H7 (cell line): Measurements from ENCODE around the gene SIRT7. TPM values are rescaled to one million over a fixed set of nuclear protein-coding genes. Genes with fewer than 3 reads are reported as not detected.

Experiments used
- DNase-seq: peaks from one replicate; pipeline ENCODE4 v3.0.0; 2012
- H3K27me3 ChIP-seq: 2 replicates; pipeline ENCODE4 v1.6.0; 2011; ENCODE audit warnings: mild to moderate bottlenecking, low read length; ENCODE audit not compliant: control insufficient read depth, insufficient read depth
- H3K36me3 ChIP-seq: replicated peaks from 2 replicates; pipeline ENCODE4 v1.5.1; 2011; ENCODE audit warnings: low read length; ENCODE audit not compliant: control insufficient read depth, insufficient read depth
- H3K4me3 ChIP-seq: 2 replicates; pipeline ENCODE4 v1.5.1; 2011; ENCODE audit warnings: low read depth, mild to moderate bottlenecking, control low read depth, low read length, moderate library complexity; ENCODE audit not compliant: insufficient read depth
- total RNA-seq: library from RNA; depleted of rRNA; stranded (reverse); fragments of >200 nt; shearing (Covaris generic); gene quantifications from 2 replicates; pipeline ENCODE4 v1.2.3, GENCODE V29; 2014

SIRT7 gene
- total RNA-seq, 1 experiment from 2014 or later, result 19.0 TPM

DNA sequence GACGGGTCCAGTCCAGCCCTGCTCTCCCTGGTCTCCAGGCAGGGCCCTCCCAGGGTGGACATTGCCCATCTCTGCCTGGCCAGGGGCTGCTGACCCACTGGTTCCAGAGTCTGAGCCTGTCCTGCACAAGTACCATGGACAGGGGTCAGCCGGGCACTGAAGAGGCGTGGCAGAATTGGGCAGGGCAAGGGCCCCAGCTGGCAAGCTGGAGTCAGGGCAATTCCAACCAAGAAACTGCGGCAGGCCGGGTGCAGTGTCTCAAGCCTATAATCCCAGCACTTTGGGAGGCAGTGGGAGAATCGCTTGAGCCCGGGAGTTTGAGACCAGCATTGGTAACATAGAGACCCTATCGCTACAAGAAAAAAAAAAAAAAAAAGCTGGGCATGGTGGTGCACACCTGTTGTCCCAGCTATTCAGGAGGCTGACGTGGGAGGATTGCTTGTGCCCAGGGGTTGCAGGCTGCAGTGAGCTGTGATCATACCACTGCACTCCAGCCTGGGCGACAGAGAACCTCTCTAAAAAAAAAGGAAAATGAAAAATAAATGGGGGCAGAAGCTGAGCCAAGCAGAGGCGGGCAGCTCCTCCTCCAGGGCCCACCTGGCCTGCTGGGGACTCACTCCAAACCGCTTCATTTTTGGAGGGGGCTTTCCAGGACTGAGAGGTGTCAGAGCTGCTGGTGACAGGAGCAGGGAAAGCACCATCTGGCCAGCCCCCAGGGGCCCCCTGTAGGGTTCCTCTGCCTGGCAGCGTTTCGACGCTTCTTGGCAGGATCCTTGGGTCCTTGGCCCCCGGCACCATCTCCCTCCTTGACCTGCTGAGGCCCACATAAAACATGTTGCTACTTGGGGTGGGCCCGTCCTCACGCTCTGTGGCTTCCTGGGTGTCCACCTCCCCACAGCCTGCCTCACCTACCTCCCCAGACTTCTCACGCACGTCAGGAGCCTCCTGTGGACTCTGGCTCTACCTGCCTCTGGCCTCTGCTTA is 12.5 kb upstream of the SIRT7 start:
- DNase-seq, result no peak
- peaks cover 10% of the 10 kb centered on the region for H3K27me3 ChIP-seq
- H3K36me3 ChIP-seq, result peaks cover 12% of the 10 kb centered on the region
- no peak overlapping the region for H3K4me3 ChIP-seq

GRCh38 chr17:81929253-81930141 is 11.5 kb upstream of the SIRT7 start:
- DNase-seq, result no peak
- H3K27me3 ChIP-seq, result peaks cover 10% of the 10 kb centered on the region
- H3K4me3 ChIP-seq, result no peak overlapping the region
- peaks cover 6% of the 10 kb centered on the region for H3K36me3 ChIP-seq

- H3K36me3 ChIP-seq, result peaks cover 3% of the 10 kb centered on the region; the same call in 1 of the 2 replicates
- peaks cover 10% of the 10 kb centered on the region for H3K27me3 ChIP-seq
- peak; percentile 79 for DNase-seq
- peak overlapping the region; percentile 68 for H3K4me3 ChIP-seq
Measured at GRCh38 chr17:81928544-81929252, 10.7 kb upstream of the SIRT7 start.

- Histone ChIP-seq H3K36me3 (no peaks in the 10 kb centered on the region), H3K27me3 (peaks cover 10% of the 10 kb centered on the region), H3K4me3 (peak within 1 kb of the TSS; percentile 68)
- DNase-seq, result peak; percentile 99
Measured at GRCh38 chr17:81927653-81928543, 9.9 kb upstream of the SIRT7 start, which contains the start of gene MAFG. TSS of gene MAFG (minus strand) at chr17:81927735. CDS start at chr17:81923185, 4,550 bp downstream.

DNA sequence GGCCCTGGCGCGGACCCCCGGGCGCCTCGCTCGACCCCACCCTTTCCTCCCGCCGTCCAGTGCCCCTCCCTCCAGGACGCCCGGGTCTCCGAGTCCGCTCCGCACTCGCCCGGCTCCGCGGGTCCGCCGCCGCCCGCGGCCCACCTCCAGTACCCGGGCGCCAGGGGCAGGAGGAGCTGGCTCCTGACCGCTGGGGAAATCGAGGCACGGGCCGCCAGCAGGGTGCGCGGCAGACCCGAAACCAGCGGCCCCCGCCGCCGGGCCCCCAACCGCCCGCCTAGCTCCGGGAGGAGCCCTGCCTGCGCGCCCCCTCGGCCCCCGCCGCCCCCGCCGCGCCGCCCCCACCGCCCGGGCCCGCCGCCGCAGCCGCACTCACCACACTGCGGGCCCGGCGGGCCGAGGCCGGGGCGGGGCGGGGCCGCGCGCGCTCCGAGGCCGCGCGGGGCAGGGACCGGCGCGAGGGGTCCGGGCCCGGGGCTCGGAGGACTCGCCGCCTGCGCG is 9.2 kb upstream of the SIRT7 start:
- DNase-seq, result no peak
- Histone ChIP-seq H3K27me3 (peaks cover 10% of the 10 kb centered on the region), H3K4me3 (peak overlapping the region; percentile 67), H3K36me3 (no peaks in the 10 kb centered on the region)

- Histone ChIP-seq H3K4me3 (peak overlapping the region; percentile 67), H3K27me3 (peaks cover 10% of the 10 kb centered on the region), H3K36me3 (peaks cover 2% of the 10 kb centered on the region)
- peak; percentile 94 for DNase-seq
Measured at GRCh38 chr17:81926451-81927151, 8.6 kb upstream of the SIRT7 start.

- Histone ChIP-seq H3K4me3 (peak overlapping the region; percentile 67), H3K27me3 (peaks cover 10% of the 10 kb centered on the region), H3K36me3 (peaks cover 5% of the 10 kb centered on the region)
- DNase-seq, result no peak
Measured at GRCh38 chr17:81925860-81926450, 8.0 kb upstream of the SIRT7 start.

- peaks cover 10% of the 10 kb centered on the region for H3K27me3 ChIP-seq
- peak; percentile 84 for DNase-seq
- peaks cover 5% of the 10 kb centered on the region for H3K36me3 ChIP-seq
- no peak overlapping the region for H3K4me3 ChIP-seq
Measured at GRCh38 chr17:81924557-81925532, 6.9 kb upstream of the SIRT7 start.

GRCh38 chr17:81923302-81924260 is 5.6 kb upstream of the SIRT7 start:
- peak; percentile 92 for DNase-seq
- H3K4me3 ChIP-seq, result peak overlapping the region; percentile 24
- H3K27me3 ChIP-seq, result peaks cover 6% of the 10 kb centered on the region
- H3K36me3 ChIP-seq, result peaks cover 9% of the 10 kb centered on the region

DNA sequence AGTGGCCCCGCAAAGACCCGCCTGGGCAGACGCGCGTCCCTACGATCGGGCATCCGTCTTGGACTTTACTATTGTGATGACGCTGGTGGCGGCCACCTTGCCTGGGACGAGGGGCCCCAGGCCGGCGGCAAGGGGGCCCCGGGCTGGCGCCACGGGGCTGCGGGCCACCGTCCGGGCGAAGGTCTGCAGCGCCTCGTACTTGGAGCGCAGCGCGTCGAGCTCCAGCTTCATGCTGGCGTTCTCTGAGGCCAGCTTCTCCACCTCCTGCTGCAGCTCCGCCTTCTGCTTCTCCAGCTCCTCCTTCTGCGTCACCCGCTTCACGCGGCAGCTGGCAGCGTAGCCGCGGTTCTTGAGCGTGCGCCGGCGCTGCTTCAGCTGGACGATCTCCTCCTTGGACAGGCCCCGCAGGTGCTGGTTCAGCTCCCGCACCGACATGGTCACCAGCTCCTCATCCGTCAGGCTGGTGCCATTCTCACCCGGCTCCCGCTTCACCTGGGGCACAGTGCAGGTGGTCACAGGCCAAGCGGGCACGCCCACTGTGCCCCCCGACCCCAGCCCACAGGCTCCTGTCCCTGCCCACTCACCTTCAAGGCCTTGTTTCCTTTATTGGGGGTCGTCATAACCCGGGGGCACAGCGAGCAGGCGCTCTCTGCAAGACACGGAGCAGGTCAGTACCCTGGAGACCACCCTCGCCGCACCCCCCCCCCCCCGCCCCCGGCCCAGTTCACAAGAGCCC is 4.8 kb upstream of the SIRT7 start:
- H3K4me3 ChIP-seq, result peak overlapping the region; percentile 24
- DNase-seq, result no peak

More for the DNA sequence above, 4.8 kb upstream of the SIRT7 start:
- Histone ChIP-seq H3K27me3 (no peaks in the 10 kb centered on the region), H3K36me3 (peaks cover 9% of the 10 kb centered on the region)
